ENCODE data around the gene PAF1.
"Not testable (repeated sequence)": the region's sequence is repeated elsewhere in the genome, so short reads cannot be mapped to it uniquely, and the experiment has no call there.

The PAF1 gene

DNA sequence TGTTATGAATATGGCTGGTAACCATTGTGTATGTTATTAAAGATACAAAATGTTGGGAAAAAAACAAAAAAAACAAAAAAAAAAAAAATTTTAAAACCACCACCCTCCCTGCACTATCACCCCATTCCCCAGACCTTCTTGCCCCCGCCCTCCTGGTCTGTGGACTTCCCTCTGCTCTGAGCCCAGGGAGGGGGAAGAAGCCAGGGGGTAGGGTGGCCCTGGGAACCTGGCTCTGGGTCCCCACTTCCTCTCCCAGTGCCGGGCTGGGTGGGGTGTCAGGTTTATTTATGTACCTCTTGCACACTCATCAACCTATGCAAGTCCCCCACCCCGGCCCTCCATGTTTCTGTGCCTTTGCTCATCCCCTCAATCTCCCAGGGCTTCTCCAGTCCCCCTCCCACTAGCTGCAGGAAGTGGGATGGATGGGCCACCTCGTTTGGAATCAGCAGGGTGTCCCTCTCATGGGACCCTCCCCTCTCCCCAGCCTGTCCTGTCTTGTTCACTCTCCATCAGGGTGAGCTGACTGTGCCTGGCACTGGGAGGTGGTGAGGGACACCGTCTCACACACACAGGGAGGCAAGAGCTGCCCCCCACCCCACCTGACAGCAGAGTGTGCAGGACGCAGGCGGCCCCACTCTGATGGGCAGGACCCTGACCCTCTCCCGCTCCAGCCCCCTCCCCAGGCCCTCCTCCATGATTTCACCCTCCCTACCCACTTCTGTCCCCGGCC lies 5.9 kb downstream of the PAF1 start:
- DNase-seq (ENCODE audit: low read depth in 2 of 3, low spot score in 1 of 3), result no peak

DNA sequence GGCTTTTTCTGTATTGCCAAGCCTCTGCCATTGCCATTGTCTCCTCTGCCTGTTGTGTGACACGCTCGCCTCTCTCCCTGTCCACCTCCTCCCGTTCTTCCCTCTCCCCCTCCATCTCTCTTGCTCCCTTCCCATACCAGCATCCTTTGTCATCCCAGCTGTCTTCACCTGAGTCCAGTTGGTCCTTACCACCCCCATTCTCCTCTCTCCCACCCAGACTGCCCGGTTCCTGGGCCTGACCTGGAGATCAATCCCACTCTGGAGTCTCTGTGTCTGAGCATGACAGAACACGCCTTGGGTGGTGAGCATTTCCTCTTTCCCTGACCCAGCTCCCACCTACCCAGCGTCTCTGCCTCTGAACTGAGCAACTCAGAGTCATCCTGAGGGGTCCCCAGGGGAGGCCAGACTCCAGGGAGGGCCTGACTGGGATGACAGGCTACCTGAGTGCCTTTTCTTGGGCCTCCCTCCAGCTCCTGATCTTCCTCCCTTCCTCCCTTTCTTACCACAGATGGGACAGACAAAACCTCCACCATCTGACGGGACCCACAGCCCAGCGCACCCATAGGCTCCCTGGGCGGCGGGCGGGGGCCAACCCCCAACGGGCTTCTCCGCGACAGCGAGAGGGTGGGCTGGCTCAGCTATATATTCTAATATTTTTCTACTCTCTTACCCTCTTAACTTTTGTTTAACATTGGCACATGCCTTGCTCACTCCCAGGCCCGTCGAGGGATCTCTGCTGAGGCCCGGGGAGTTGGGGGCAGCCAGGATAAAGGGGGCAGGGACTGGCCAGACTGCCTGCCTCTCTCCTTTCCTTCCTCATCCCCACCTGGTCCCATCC lies 7.7 kb downstream of the PAF1 start:
- no peak for DNase-seq (ENCODE audit: low read depth in 2 of 3, low spot score in 1 of 3)

DNA sequence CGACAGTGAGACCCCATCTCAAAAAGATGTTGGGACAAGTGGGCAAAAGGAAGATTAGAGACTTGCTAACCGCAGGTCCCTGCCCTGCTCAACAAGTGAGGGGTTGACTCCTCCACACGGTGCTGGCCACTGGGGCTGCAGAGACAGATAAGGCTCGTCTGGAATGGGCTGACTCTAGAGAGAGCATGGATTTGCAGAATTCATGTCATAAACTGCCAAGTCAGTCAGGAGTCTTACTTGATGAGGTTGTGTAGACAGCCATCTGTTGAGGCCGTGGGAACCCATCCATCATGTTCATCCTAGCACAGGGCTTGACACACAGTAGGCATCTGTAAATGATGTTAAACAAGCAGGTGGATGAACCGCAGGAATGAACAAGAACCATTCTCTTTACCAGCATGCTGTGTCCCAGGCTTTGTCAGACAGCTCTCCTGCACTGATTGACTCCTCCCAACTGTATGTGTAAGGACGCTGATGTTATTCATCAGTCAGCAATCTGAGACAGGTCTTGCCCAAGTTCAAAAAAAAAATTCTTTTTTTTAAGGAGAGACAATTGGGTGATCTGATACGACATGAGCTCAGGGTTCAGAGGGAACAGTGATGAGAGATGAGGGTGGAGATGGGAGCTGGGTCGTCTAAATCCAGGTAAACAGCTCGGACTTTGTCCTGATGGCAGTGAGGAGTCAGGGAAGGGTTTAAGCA lies 8.8 kb downstream of the PAF1 start:
- DNase-seq (ENCODE audit: low read depth in 2 of 3, low spot score in 1 of 3), result no peak

DNA sequence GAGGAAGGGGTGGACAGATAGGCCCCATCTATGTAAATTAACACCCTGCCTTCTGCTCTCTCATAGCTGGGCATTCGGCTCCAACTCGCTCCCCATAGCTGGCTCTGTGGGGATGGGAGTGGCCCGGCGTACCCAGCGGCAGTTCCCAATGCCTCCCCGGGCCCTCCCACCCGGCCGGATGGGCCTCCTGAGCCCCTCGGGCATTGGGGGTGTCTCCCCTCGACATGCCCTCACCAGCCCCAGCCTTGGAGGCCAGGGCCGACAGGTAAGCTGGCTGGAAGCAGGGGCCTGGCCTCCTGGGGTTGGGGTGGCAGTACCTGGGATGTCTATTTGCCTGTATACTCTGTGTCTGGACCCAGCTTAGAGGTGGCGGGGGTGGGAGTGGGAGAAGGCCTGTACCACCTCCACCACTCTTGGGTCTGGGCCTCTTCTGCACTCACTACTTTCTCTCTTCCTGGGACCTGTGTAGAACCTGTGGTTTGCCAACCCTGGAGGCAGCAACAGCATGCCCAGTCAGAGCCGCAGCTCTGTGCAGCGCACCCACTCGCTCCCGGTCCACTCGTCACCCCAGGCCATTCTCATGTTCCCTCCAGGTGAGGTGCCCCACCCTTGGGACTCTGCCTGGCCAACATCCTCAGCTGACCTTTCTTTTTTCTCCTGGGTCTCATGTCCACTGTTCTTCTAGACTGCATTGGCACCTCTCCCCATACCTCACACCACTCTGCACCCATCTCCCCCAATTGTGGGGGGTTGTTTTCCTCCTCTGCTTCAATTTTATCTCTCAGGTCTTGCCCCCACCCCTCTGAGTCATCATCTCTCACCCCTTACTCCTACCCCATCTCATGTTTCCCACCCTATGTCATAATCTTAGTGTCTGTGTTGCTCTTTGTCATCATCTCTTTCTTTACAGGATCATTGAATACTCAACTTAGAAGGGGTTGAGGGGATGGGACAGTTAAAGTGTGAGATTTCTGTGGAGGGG lies 10.1 kb downstream of the PAF1 start:
- DNase-seq (ENCODE audit: low read depth in 2 of 3, low spot score in 1 of 3), result no peak

DNA sequence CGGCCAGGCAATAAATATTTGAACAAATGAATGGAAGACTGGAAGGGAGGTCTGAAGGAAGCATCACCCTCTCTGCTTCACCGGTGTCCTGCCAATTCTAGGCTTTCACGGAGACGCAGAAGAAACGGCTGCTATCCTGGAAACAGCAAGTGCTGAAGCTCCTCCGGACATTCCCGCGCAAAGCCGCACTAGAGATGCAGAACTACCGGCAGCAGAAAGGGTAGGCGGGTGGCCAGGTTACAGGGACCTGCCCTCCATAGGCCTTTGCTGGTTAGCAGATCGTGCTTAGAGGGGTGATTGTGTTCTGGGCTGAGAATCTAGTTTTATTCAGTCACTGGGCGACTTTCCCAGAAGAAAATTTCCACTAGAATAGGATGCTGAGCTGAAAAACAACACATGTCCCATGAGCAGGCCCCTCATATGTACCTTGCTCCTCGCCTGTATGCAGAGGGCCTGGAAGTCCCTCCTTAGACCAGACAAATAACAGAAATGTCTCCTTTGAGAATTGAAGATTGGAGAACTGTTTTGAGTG lies 11.0 kb downstream of the PAF1 start:
- DNase-seq (ENCODE audit: low read depth in 2 of 3, low spot score in 1 of 3), result no peak

DNA sequence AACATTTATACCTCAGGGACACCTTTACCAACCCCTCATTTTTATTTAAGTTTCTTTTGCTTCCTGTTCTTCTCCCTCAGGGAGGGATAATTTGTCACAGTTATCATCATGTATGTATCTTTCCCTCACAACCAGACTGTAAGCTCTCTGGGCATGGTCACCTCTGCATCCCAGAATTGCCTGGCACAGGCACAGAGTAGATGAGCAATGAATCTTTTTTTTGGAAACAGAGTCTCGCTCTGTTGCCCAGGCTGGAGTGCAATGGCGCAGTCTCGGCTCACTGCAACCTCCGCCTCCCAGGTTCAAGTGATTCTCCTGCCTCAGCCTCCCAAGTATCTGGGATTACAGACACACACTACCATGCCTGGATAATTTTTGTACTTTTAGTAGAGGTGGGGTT lies 11.5 kb downstream of the PAF1 start:
- not testable (repeated sequence) for DNase-seq (ENCODE audit: low read depth in 2 of 3, low spot score in 1 of 3)

DNA sequence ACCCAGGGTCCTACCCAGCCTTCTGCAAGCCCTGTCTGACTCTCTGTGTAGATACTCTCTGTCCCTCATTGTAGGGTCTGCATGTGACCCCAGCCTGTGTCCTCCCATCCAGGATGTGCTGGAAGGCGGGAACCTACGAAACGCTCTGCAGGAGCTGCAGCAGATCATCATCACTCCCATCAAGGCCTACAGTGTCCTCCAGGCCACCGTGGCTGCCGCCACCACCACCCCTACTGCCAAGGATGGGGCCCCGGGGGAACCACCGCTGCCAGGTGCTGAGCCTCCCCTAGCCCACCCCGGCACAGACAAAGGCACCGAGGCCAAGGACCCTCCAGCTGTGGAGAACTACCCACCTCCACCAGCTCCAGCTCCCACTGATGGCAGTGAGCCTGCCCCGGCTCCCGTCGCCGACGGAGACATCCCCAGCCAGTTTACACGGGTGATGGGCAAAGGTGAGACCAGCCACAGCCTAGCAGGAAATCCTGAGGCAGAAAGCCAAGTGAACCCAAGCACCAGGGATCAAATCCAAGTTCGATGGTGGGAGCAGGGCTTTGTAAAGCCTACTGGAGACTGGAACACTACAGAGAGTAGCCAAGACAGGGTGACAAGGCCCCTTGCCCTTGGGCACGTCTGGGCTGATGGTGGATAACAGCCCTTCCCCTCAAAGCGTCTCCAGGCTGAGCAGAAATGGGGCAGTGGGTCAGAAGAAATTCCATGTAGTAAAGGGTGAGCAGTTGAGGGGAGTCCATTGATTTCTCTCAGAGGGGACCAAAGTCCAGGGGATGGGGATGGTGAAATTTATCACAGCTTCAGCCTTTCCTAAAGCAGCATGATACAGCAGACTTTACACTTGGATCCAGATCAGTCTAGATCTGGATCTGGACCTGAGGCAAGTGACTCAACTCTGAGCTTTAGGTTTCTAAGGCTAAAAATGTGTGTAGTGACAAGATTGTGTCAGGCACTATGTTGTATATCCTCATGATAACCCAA lies 13.2 kb downstream of the PAF1 start:
- DNase-seq (ENCODE audit: low read depth in 2 of 3, low spot score in 1 of 3), result no peak

DNA sequence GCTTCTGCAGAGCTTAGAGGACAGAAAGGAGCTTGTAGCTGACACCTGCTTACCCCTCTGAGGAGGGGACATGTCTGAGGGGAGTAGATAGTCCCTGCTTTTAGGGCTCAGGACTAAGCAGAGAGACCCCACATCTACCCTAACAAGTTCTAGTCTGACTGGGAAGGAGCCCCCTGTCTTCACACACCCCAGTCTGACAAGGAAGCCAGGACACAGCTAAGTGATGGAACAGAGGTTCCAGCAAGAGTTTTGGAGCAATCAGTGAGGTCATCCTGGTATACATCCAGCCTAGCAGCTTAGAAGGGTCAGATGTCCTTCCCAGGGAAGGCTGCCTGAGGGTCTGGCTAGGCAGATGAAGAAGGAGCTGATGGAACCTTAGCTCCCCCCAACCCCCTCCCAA lies 15.0 kb downstream of the PAF1 start:
- DNase-seq (ENCODE audit: low read depth in 2 of 3, low spot score in 1 of 3), result no peak

DNA sequence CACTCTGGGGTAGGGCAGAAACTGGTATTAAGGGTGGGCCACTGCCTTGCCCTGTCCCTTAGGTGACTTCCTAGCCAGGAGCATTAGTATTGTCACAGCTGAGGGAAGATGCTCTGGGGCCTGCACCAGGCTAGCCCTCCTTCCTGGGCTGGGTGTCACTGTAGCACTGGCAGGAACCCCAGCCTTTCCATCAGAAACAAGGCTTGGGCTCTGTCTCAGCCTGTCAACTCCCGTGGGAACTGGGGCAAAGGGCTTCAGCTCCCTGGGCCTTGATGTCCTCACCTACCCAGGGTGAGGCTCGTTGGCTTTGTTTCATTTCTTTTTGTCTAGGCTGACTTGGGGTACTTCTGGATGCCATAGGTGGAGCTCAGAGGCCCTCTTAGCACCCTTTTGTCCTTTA lies 18.0 kb downstream of the PAF1 start:
- no peak for DNase-seq (ENCODE audit: low read depth in 2 of 3, low spot score in 1 of 3)

DNA sequence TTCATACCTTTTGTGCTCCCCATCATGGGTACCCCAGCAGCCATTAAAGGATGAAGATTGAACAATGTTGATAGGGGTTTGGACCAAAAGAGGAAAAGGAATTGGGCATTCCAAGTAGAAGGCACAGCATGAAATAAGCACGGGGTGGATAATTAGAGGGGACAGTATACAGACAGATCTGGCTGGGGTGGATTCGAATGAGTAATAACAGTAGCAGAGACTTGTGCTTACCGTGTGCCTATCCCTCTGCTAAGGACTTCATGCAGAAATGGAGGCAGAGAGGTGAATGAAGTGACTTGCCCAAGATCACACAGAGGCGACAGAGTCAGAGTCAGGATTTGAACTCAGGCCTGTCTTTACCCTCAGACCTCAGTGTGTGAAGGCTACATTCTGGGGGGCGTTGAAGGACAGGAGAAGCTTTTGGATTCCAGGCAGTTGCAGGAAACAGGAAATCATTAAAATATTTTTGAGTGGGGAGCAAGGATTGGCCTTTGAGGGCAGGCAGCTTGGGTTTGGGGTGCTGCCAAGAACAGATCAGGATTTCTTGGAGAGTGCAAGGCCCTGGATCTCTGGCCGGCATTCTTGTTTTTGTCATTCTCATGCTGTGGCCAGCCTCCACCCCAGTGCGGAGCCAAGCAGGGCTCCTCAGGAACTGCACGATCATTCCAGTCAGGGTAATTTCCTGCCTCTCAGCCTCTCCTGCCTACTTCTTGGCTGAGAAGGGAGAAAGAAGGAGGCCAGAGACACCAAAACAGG lies 18.7 kb downstream of the PAF1 start:
- no peak for DNase-seq (ENCODE audit: low read depth in 2 of 3, low spot score in 1 of 3)

DNA sequence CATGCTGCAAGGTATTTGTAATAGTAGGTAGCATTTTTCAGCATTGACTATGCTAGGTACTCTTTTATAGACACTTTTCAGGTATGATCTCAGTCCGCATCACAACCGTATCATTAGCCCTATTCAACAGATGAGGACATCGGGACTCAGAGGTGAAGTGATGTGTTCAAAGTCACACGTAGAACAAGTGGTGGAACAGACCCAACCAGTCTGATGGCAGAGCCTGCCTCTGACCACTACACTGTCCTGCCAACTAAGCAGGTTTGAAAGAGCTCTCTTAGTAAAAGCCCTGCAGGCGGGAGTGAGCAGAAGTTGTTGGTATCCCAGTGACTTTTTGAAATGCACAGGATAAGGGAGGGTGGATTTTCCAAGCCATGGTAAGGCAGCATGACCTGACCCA lies 20.2 kb downstream of the PAF1 start:
- no peak for DNase-seq (ENCODE audit: low read depth in 2 of 3, low spot score in 1 of 3)

DNA sequence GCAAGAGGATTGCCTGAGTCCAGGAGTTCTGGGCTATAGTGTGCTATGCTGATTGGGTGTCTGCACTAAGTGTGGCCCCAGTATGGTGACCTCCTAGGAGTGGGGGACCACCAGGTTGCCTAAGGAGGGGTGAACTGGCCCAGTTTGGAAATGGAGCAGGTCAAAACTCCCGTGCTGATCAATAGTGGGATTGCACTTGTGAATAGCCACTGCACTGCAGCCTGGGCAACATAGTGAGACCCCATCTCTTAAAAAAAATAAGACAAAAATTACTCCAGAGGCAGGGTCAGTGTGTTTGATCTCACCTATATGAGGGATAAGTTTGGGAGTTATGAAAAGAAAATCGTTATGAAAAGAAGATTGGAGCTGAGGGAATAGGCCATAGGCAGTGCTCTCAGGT lies 21.7 kb downstream of the PAF1 start:
- DNase-seq (ENCODE audit: low read depth in 2 of 3, low spot score in 1 of 3), result no peak

DNA sequence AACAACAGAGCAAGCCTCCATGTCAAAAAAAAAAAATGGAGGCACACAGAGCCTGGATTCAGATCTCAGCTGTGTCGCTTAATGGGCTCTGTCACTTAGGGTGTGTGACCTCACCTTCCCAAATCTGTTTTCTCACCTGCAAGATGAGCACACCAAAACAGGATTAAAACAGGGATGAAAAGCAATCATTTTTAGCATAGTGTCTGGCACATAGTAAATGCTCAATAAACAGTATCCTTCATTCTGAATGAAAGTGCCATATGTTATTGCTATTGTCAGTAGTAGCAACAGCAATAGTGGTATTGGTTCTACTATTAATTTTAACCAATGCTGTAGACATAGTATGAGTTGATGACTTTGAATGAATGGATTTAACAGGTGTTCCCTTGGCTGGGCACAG lies 25.4 kb downstream of the PAF1 start:
- DNase-seq (ENCODE audit: low read depth in 2 of 3, low spot score in 1 of 3), result no peak

DNA sequence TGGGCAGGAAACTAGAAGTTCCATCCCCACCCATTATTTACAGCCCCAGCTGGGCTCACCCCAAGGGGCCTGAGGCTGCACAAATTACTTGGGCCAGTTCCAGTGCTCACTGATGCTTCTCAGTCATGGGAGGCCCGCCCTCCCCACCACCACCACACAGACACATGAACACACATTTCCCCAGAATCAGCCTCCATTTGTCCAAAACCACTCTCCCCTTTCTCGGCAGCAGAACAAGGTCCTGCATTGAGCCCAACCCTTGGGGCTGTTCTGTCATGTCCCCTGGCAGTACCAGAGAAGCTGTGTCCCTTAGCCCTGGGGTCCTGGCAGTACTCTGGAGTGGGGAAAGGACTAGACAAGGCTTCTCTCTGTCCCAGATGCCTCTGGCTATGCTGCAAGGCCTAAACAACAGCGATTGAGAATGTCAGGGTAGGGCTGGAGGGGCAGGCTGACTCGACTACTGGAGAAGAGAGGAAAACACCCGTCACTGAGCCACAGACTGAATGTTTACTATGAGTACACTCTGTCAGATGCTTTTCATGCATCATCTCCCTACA lies 26.9 kb downstream of the PAF1 start:
- DNase-seq (ENCODE audit: low read depth in 2 of 3, low spot score in 1 of 3), result no peak

DNA sequence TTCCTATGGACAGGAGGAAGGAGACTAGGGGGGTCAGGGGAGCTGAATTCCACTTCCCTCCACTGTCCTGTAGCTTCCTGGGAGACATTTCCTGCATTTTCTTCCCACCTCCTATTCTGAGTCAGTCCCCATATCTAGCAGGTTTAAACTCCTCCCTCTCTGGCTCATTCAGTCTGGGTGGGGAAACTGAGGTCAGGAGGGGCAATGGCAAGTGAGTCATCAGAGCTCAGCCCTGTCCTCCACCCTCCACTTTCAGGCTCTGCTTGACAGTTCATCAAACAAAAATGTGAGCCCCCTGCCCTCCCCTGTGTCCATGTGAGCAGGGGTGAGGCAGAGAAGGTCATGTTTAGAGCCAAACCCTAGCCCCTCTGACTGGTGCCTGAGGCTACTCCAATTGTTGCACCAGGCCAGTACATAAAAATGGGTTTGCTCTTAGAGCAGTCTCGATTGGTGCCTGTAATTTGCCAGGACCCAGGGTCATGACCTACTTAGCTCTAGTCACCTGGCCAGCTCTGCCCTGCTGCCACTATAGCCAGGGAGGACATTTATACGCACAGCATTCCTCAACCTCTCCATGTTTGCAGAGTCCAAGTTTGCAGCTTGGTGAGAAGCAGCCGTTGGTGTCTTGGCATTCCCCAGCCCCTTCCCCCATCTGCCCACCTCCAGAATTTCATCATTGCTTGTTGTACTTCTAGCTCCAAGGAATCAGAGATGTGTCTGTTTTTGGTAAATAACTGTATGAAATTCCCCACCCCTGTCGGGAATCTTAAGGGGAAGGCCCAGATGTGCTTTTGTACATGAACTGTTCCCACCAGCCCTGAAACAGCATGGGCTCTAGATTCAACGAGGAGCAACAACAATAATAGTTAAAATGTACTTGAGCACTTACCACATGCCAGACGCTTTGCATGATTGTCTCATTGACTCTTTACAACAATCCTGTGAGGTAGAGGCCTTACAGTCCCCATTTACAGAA lies 27.9 kb downstream of the PAF1 start:
- DNase-seq (ENCODE audit: low read depth in 2 of 3, low spot score in 1 of 3), result no peak

DNA sequence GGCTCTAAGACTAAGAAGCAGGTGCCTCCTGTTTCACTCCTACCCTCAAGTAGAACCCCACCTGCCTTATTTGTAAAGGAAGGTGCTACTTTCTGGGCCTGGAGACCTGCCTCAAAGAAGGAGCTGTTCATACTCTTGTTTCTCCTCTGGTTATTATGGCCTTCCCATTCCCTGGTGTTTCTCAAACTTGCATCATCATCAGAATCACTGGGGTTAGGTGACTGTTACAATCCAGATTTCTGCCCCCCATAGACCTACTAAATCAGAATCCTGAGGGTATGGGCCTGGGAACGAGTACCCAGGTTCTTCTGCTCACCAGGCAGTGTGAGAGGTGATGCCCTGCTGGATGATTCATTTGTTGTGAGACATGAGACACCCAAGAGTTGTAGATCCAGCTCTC lies 30.3 kb downstream of the PAF1 start:
- no peak for DNase-seq (ENCODE audit: low read depth in 2 of 3, low spot score in 1 of 3)

DNA sequence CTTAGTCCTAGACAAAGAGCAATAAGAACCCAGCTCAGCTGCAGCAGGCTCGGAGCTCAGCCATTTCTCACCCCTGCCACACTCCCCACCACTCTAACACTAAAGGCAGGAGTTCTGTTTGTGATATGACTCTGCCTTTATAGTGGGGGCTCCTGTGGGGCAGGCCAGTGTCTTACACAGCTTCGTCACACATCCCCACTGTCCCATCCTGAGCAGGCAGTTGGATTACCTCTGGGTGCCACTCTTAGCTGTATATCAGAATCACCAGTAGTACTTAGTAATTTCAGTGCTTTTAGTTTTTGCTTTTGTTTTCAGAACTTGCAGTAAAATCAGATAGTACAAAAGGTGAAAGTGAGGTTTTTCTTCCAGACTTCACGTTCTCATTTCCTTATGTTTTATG lies 31.9 kb downstream of the PAF1 start:
- DNase-seq (ENCODE audit: low read depth in 2 of 3, low spot score in 1 of 3), result no peak

Measured in stimulated activated CD4-positive, alpha-beta T cell treated with anti-CD3 and anti-CD28 coated beads, Interleukin-12 subunit alpha, Interleukin-12 subunit beta, amount 100 ng/mL, for 48 hours (primary cell).